Mononuclear cell (primary cell): ENCODE measurements around the gene SNRPA. TPM values are rescaled to one million over a fixed set of nuclear protein-coding genes. Genes with fewer than 3 reads are reported as not detected.
A peak's percentile ranks its signal among the peaks of the same experiment; 100 is the strongest.
"Not testable (repeated sequence)": the region's sequence is repeated elsewhere in the genome, so short reads cannot be mapped to it uniquely, and the experiment has no call there.

Source experiments
- H3K27me3 ChIP-seq: 2 replicates; pipeline ENCODE4 v1.6.0; 2011; ENCODE audit warnings: low read length, control low read depth; ENCODE audit not compliant: insufficient read depth
- H3K4me1 ChIP-seq: 2 replicates; pipeline ENCODE4 v1.5.1; 2011; ENCODE audit warnings: mild to moderate bottlenecking, low read length, control low read depth; ENCODE audit not compliant: insufficient read depth
- H3K4me3 ChIP-seq: 2 replicates; pipeline ENCODE4 v1.5.1; 2011; ENCODE audit warnings: mild to moderate bottlenecking, low read length, moderate library complexity
- H3K9me3 ChIP-seq: 2 replicates; pipeline ENCODE4 v1.5.1; 2011; ENCODE audit warnings: low read depth, mild to moderate bottlenecking, control low read depth, low read length
- total RNA-seq: library from RNA; depleted of rRNA; stranded (reverse); fragments of >200 nt; gene quantifications from one replicate; pipeline ENCODE4 v1.2.3, GENCODE V29; 2012

SNRPA gene
- total RNA-seq, 1 donor, result 26.2 TPM

DNA sequence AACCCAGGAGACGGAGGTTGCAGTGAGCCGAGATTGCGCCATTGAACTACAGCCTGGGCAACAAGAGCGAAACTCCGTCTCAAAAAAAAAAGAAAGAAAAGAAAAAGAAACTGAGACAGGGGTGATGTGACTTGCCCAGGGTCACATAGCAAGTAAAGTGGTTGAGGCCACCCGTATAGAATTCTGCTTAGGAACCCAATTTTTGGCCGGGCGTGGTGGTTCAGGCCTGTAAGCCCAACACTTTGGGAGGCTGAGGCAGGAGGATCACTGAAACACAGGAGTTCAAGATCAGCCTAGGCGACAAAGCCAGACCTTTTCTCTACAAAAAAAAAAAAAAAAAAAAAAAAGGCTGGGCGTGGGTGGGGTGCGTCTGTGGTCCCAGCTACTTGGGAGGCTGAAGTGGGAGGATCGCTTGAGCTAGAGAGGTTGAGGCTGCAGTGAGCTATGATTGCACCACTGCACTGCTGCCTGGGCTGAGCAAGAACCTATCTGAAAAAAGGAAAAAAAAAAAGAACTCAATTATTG lies 1.3 kb downstream of the SNRPA start:
- no peaks in the 10 kb centered on the region for H3K9me3 ChIP-seq
- peak overlapping the region; percentile 69 for H3K4me3 ChIP-seq
- peaks cover 79% of the 10 kb centered on the region for H3K4me1 ChIP-seq

GRCh38 chr19:40754611-40755247 lies 3.7 kb downstream of the SNRPA start:
- H3K4me1 ChIP-seq, result peaks cover 58% of the 10 kb centered on the region

More for the DNA sequence above, 1.3 kb downstream of the SNRPA start:
- no peaks in the 10 kb centered on the region for H3K27me3 ChIP-seq

GRCh38 chr19:40755248-40755624 lies 4.2 kb downstream of the SNRPA start:
- peaks cover 53% of the 10 kb centered on the region for H3K4me1 ChIP-seq
- no peak overlapping the region for H3K4me3 ChIP-seq

More at GRCh38 chr19:40754611-40755247, 3.7 kb downstream of the SNRPA start:
- no peaks in the 10 kb centered on the region for H3K9me3 ChIP-seq
- no peaks in the 10 kb centered on the region for H3K27me3 ChIP-seq
- no peak overlapping the region for H3K4me3 ChIP-seq

GRCh38 chr19:40755791-40756190 lies 4.8 kb downstream of the SNRPA start:
- H3K4me1 ChIP-seq, result peaks cover 53% of the 10 kb centered on the region
- H3K4me3 ChIP-seq, result no peak overlapping the region
- no peaks in the 10 kb centered on the region for H3K27me3 ChIP-seq
- H3K9me3 ChIP-seq, result no peaks in the 10 kb centered on the region

More at GRCh38 chr19:40755248-40755624, 4.2 kb downstream of the SNRPA start:
- Histone ChIP-seq H3K27me3 (no peaks in the 10 kb centered on the region), H3K9me3 (no peaks in the 10 kb centered on the region)

DNA sequence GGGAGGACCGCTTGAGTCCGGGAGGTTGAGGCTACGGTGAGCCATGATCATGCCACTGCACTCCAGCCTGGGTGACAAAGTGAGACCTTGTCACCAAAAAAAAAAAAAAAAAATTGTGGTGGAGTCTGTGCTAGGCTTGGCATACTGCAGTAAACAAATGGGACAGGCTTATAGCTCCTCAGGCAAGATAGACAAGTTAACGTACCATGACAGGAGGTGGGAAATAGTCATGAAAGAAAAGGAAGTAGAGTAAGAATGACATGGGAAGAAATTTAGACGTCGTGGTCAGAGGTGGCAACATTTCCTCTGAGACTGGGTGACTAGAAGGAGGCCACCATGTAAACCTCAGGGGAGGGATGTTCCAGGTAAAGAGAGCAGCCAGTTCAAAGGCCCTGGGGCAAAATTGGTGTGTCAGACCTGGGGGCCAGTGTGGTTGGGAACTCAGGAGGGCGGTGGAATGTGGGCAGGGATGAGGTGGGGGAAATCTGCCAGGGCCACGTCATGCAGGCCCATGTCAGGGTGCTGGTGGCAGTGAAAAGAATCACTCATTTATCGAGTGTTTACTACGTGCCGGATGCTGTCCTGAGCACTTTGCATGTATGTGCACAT lies 5.6 kb downstream of the SNRPA start:
- Histone ChIP-seq H3K4me3 (no peak overlapping the region), H3K4me1 (peaks cover 53% of the 10 kb centered on the region), H3K27me3 (no peaks in the 10 kb centered on the region), H3K9me3 (no peaks in the 10 kb centered on the region)

DNA sequence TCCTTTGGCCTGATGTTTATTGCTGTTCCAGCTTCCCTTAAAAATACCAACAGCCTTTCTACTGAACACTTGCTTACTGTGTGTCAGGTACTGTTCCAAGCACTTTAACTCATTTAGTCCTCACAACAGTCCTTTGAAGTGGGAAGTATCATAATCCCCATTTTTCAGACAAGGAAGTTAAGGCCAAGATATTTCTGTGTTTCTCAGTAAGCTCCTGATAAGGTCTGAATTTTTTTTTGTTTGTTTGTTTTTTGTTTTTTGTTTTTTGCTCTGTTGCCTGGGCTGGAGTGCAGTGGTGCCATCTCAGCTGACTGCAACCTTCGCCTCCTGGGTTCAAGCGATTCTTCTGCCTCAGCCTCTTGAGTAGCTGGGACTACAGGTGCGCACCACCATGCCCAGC lies 7.5 kb downstream of the SNRPA start:
- H3K4me1 ChIP-seq, result peaks cover 37% of the 10 kb centered on the region
- no peak overlapping the region for H3K4me3 ChIP-seq
- no peaks in the 10 kb centered on the region for H3K27me3 ChIP-seq
- H3K9me3 ChIP-seq, result no peaks in the 10 kb centered on the region

- Histone ChIP-seq H3K4me1 (peaks cover 29% of the 10 kb centered on the region), H3K4me3 (no peak overlapping the region), H3K27me3 (no peaks in the 10 kb centered on the region), H3K9me3 (no peaks in the 10 kb centered on the region)
These were observed 8.3 kb downstream of the SNRPA start for GRCh38 chr19:40759352-40759751.

DNA sequence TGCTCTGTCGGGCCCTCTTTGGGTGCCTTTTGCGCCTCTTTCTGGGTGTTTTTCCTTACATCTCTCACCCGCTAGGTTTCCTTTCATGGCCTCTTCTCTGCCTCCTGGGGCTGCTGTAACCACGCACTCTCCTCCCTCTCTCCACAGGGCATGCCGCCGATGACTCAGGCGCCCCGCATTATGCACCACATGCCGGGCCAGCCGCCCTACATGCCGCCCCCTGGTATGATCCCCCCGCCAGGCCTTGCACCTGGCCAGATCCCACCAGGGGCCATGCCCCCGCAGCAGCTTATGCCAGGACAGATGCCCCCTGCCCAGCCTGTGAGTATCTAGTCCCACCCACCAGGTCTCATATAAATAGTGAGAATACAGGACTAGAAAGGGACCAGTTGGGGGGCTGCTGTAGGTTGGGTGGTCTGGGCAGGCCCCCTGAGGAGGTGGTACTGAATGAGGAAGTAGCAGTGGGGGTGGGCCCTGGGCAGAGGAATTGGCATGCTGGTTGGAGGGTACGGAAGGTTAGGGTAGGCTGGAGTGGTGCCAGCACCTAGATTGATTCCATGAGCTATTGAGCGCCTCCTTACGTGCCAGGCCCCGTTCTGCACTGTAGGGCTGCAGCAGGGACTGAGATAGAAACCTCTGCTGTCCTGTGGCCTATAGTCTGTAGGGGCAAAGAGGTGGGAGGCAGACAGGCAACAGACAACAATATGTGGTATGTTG lies 11.9 kb downstream of the SNRPA start:
- Histone ChIP-seq H3K27me3 (no peaks in the 10 kb centered on the region), H3K4me3 (no peak overlapping the region)

DNA sequence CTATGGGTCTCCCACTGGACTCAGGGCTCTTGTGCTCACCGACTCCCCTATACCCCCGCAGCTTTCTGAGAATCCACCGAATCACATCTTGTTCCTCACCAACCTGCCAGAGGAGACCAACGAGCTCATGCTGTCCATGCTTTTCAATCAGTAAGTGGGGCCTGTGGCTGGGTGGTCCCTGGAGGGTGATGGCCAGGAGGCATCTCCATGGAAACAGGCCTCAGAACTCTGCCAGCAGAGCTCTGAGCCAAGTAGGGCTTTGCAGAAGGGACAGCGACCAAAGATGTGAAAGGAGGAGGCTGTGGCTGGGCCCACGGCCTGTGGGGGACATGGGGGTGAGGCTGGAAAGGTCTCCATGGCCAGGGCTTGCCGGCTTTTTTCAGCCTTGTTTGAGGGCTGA lies 12.5 kb downstream of the SNRPA start:
- Histone ChIP-seq H3K27me3 (no peaks in the 10 kb centered on the region), H3K4me1 (peaks cover 9% of the 10 kb centered on the region), H3K9me3 (no peaks in the 10 kb centered on the region), H3K4me3 (no peak overlapping the region)

More for the DNA sequence above, 11.9 kb downstream of the SNRPA start:
- Histone ChIP-seq H3K9me3 (no peaks in the 10 kb centered on the region), H3K4me1 (peaks cover 9% of the 10 kb centered on the region)

DNA sequence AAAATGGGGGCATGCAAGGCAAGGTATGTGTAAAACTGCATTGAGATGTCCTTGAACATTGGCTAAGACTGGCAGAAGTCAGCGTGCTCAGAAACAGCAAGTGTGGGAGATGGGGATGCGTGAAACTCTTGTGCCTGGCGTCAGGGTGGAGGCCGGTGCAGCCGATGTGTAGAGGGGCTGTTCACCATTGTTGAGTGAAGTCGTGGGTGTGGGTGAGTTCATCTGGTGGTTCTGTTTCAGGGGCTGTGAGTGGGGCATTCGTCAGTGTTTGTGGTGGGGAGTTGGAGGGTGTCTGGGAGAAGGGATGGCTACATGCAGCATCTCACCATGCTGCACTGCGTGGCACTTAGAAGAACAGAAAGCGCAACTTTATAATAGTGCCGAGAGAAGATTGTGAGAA lies 13.0 kb downstream of the SNRPA start:
- Histone ChIP-seq H3K4me1 (peaks cover 9% of the 10 kb centered on the region), H3K27me3 (no peaks in the 10 kb centered on the region), H3K9me3 (no peaks in the 10 kb centered on the region), H3K4me3 (no peak overlapping the region)

GRCh38 chr19:40766385-40766784 lies 15.4 kb downstream of the SNRPA start:
- H3K27me3 ChIP-seq, H3K4me3 ChIP-seq, H3K4me1 ChIP-seq, H3K9me3 ChIP-seq: not testable (repeated sequence)

- H3K9me3 ChIP-seq, result no peaks in the 10 kb centered on the region
- H3K4me3 ChIP-seq, result no peak overlapping the region
- H3K4me1 ChIP-seq, result peaks cover 9% of the 10 kb centered on the region
- H3K27me3 ChIP-seq, result no peaks in the 10 kb centered on the region
These were observed 17.9 kb downstream of the SNRPA start for GRCh38 chr19:40768869-40769268.

DNA sequence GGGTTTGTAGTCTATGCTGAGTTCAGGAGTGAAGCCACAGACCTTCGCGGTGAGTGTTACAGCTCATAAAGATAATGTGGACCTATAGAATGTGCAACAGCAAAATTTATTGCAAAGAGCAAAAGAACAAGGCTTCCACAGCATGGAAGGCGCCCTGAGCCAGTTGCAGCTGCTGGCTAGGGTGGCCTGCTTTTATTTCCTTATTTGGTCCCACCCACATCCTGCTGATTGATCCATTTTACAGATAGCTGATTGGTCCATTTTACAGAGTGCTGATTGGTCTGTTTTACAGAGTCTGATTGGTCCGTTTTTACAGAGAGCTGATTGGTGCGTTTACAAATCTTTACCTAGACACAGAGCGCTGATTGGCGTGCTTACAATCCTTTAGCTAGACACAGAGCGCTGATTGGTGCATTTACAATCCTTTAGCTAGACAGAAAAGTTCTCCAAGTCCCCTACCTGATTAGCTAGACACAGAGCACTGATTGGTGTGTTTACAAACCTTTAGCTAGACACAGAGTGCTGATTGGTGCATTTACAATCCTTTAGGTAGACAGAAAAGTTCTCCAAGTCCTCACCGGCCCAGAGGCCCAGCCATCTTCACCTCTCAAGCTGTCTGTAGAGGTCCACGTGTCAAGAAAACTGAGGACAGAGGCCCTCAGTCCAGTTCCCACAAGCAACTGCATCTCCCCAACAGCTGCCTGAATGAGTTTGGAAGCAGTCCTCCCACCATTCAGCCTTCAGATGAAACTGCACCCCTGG lies 20.3 kb downstream of the SNRPA start:
- not testable (repeated sequence) for H3K4me1 ChIP-seq, H3K27me3 ChIP-seq, H3K9me3 ChIP-seq, H3K4me3 ChIP-seq

DNA sequence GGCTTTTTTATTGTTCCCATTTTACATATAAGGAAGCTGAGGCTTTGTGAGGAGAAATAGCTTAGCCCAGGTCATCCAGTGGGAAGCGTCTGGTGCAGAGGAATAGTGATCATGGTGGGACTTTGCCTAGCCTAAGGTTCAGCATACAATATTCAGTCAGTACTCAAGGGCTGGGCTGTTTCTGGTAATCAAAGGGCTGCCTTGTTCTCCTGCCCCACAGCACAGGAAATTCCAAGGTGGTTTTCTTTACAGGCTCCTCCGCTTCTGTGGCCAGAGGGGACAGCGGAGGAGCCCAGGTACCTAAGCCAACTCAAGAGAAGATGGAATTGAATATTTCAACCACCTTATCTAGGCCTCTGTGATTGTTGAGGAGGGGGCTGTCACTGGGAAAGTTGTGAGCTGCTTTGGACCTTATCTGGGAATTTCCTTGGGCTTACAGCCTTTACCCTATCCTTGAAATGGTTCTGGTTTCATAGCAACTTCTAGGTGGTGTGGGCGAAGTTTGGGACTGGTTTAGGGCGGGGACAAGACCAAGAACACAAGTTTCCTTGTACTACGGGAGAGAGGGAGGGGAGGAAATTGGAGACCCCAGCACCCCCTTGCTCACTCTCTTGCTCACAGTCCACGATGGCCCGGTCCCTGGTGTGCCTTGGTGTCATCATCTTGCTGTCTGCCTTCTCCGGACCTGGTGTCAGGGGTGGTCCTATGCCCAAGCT lies 24.1 kb downstream of the SNRPA start, which contains the start of gene MIA:
Gene MIA, plus strand, starts transcription at position 606 of the 716 bp plus-strand sequence. Its CDS starts 22 bp downstream, at position 628.
- Histone ChIP-seq H3K9me3 (no peaks in the 10 kb centered on the region), H3K4me3 (no peak within 1 kb of the TSS), H3K4me1 (peaks cover 30% of the 10 kb centered on the region), H3K27me3 (no peaks in the 10 kb centered on the region)
